Measurements from ENCODE around the gene VAC14.
"Not testable (repeated sequence)": the region's sequence is repeated elsewhere in the genome, so short reads cannot be mapped to it uniquely, and the experiment has no call there.

The VAC14 gene

DNA sequence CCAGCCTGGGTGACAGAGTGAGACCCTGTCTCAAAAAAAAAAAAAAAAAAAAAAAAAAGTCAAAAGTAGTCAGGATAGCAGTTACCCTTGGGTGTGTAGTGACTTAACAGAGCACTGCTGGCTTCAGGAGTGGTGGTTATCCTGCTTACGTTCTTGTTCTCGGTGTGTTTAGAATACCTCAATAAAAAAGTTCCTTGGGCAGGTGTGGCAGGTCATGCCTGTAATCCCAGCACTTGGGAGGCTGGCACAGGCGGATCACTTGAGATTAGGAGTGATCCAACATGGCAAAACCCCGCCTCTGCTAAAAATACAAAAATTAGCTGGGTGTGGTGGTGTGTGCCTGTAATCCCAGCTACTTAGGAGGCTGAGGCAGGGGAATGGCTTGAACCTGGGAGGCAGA, 130.0 kb downstream of the VAC14 start:
- H3K36me3 ChIP-seq (ENCODE audit: control insufficient read depth, insufficient read depth, low read length) = peaks cover 46% of the 10 kb centered on the region
- not testable (repeated sequence) for H3K27me3 ChIP-seq (ENCODE audit: control insufficient read depth, insufficient read depth, low read length, poor library complexity, severe bottlenecking); H3K27ac ChIP-seq (ENCODE audit: insufficient read depth, low read depth, low read length, poor library complexity, severe bottlenecking); H3K4me3 ChIP-seq (ENCODE audit: insufficient read depth, low read depth, low read length); H3K9me3 ChIP-seq (ENCODE audit: control insufficient read depth, low read length); H3K4me1 ChIP-seq (ENCODE audit: control insufficient read depth, insufficient read depth, low read length)
- WGBS, 2 experiments = 95 to 99% methylated on average over 4 of the region's 4 CpGs

GRCh38 chr16:70670175-70670574, 130.8 kb downstream of the VAC14 start:
- Histone ChIP-seq H3K9me3 (ENCODE audit: control insufficient read depth, low read length) (peaks cover 2% of the 10 kb centered on the region), H3K36me3 (ENCODE audit: control insufficient read depth, insufficient read depth, low read length) (peaks cover 45% of the 10 kb centered on the region), H3K4me3 (ENCODE audit: insufficient read depth, low read depth, low read length) (no peak overlapping the region), H3K4me1 (ENCODE audit: control insufficient read depth, insufficient read depth, low read length) (no peaks in the 10 kb centered on the region), H3K27ac (ENCODE audit: insufficient read depth, low read depth, low read length, poor library complexity, severe bottlenecking) (no peak overlapping the region), H3K27me3 (ENCODE audit: control insufficient read depth, insufficient read depth, low read length, poor library complexity, severe bottlenecking) (no peaks in the 10 kb centered on the region)
- 84 to 92% methylated on average over 2 of the region's 2 CpGs for WGBS, 2 experiments

DNA sequence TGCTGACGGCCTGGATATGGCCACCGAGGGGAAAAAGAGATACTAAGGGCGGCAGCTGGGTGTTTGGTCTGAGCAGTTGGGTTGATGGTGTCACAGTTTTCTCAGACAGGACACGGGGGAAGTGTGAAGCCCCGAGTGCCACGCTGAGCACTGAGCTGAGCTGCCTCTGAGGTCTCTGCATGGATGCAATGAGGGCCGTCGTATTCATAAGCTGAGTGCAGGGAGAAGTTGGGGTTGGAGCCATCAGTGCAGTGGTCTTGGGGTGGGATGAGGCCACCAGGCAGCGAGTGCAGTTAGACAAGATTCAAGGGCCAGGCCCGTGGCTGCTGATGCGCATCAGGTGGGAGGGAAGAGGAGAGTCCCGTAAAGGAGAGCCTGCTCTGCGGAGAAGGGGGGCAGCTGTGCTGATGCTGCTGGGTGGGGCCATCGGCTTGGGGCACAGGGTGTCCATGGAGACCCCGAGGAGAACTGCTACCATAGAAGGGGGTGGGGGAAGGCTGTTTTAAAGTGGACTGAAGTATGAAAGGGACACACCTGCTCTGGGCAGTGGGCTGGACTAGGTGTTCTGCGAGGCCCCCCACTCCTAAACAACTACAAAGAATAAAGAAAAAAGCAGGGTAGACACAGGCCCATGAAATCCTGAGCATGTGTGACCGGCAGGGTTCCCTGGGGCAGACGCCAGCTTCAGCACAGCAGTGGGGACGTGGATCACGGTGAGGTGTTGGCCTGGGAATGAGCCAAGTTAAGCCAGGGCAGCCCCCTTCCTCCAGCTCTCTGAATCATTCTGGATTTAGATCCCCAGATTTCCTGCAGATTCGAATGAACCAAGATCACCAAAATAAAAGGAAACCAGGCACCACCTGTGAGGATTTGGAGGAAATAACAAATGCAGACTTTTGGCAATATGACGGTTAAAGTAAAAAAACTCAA, 134.9 kb downstream of the VAC14 start:
- WGBS, 2 experiments = 92 to 93% methylated on average over 22 of the region's 22 CpGs
- H3K27ac ChIP-seq (ENCODE audit: insufficient read depth, low read depth, low read length, poor library complexity, severe bottlenecking) = no peak overlapping the region
- H3K4me3 ChIP-seq (ENCODE audit: insufficient read depth, low read depth, low read length) = no peak overlapping the region
- H3K27me3 ChIP-seq (ENCODE audit: control insufficient read depth, insufficient read depth, low read length, poor library complexity, severe bottlenecking) = no peaks in the 10 kb centered on the region
- H3K36me3 ChIP-seq (ENCODE audit: control insufficient read depth, insufficient read depth, low read length) = peaks cover 34% of the 10 kb centered on the region
- H3K9me3 ChIP-seq (ENCODE audit: control insufficient read depth, low read length) = peaks cover 2% of the 10 kb centered on the region
- no peaks in the 10 kb centered on the region for H3K4me1 ChIP-seq (ENCODE audit: control insufficient read depth, insufficient read depth, low read length)

GRCh38 chr16:70665113-70665694, 135.8 kb downstream of the VAC14 start:
- Histone ChIP-seq H3K4me1 (ENCODE audit: control insufficient read depth, insufficient read depth, low read length) (no peaks in the 10 kb centered on the region), H3K9me3 (ENCODE audit: control insufficient read depth, low read length) (peaks cover 2% of the 10 kb centered on the region), H3K27ac (ENCODE audit: insufficient read depth, low read depth, low read length, poor library complexity, severe bottlenecking) (no peak overlapping the region), H3K36me3 (ENCODE audit: control insufficient read depth, insufficient read depth, low read length) (peaks cover 31% of the 10 kb centered on the region), H3K4me3 (ENCODE audit: insufficient read depth, low read depth, low read length) (no peak overlapping the region), H3K27me3 (ENCODE audit: control insufficient read depth, insufficient read depth, low read length, poor library complexity, severe bottlenecking) (no peaks in the 10 kb centered on the region)
- WGBS, 2 experiments = 93 to 95% methylated on average over 14 of the region's 14 CpGs

GRCh38 chr16:70664325-70665112, 136.4 kb downstream of the VAC14 start:
- Histone ChIP-seq H3K27me3 (ENCODE audit: control insufficient read depth, insufficient read depth, low read length, poor library complexity, severe bottlenecking) (no peaks in the 10 kb centered on the region), H3K4me3 (ENCODE audit: insufficient read depth, low read depth, low read length) (no peak overlapping the region), H3K9me3 (ENCODE audit: control insufficient read depth, low read length) (peaks cover 2% of the 10 kb centered on the region), H3K36me3 (ENCODE audit: control insufficient read depth, insufficient read depth, low read length) (peaks cover 26% of the 10 kb centered on the region), H3K4me1 (ENCODE audit: control insufficient read depth, insufficient read depth, low read length) (no peaks in the 10 kb centered on the region), H3K27ac (ENCODE audit: insufficient read depth, low read depth, low read length, poor library complexity, severe bottlenecking) (no peak overlapping the region)
- 94% methylated on average over 39 of the region's 39 CpGs for WGBS, 2 experiments

- Histone ChIP-seq H3K9me3 (ENCODE audit: control insufficient read depth, low read length) (no peaks in the 10 kb centered on the region), H3K4me3 (ENCODE audit: insufficient read depth, low read depth, low read length) (no peak overlapping the region), H3K36me3 (ENCODE audit: control insufficient read depth, insufficient read depth, low read length) (peaks cover 18% of the 10 kb centered on the region), H3K27me3 (ENCODE audit: control insufficient read depth, insufficient read depth, low read length, poor library complexity, severe bottlenecking) (no peaks in the 10 kb centered on the region), H3K4me1 (ENCODE audit: control insufficient read depth, insufficient read depth, low read length) (no peaks in the 10 kb centered on the region), H3K27ac (ENCODE audit: insufficient read depth, low read depth, low read length, poor library complexity, severe bottlenecking) (no peak overlapping the region)
- 97 to 98% methylated on average over 56 of the region's 56 CpGs for WGBS, 2 experiments
These were observed 137.2 kb downstream of the VAC14 start for GRCh38 chr16:70663524-70664324.

- Histone ChIP-seq H3K27me3 (ENCODE audit: control insufficient read depth, insufficient read depth, low read length, poor library complexity, severe bottlenecking) (no peaks in the 10 kb centered on the region), H3K36me3 (ENCODE audit: control insufficient read depth, insufficient read depth, low read length) (peaks cover 12% of the 10 kb centered on the region), H3K4me1 (ENCODE audit: control insufficient read depth, insufficient read depth, low read length) (no peaks in the 10 kb centered on the region), H3K9me3 (ENCODE audit: control insufficient read depth, low read length) (no peaks in the 10 kb centered on the region), H3K4me3 (ENCODE audit: insufficient read depth, low read depth, low read length) (no peak overlapping the region), H3K27ac (ENCODE audit: insufficient read depth, low read depth, low read length, poor library complexity, severe bottlenecking) (no peak overlapping the region)
- 90 to 92% methylated on average over 13 of the region's 13 CpGs for WGBS, 2 experiments
These were observed 137.9 kb downstream of the VAC14 start for GRCh38 chr16:70662991-70663523.

- Histone ChIP-seq H3K9me3 (ENCODE audit: control insufficient read depth, low read length) (no peaks in the 10 kb centered on the region), H3K4me3 (ENCODE audit: insufficient read depth, low read depth, low read length) (no peak overlapping the region), H3K27me3 (ENCODE audit: control insufficient read depth, insufficient read depth, low read length, poor library complexity, severe bottlenecking) (no peaks in the 10 kb centered on the region), H3K4me1 (ENCODE audit: control insufficient read depth, insufficient read depth, low read length) (no peaks in the 10 kb centered on the region), H3K27ac (ENCODE audit: insufficient read depth, low read depth, low read length, poor library complexity, severe bottlenecking) (no peak overlapping the region), H3K36me3 (ENCODE audit: control insufficient read depth, insufficient read depth, low read length) (peaks cover 12% of the 10 kb centered on the region)
- 89 to 90% methylated on average over 21 of the region's 21 CpGs for WGBS, 2 experiments
These were observed 138.9 kb downstream of the VAC14 start for GRCh38 chr16:70661918-70662641.

GRCh38 chr16:70661534-70661917, 139.4 kb downstream of the VAC14 start:
- Histone ChIP-seq H3K36me3 (ENCODE audit: control insufficient read depth, insufficient read depth, low read length) (peaks cover 8% of the 10 kb centered on the region), H3K9me3 (ENCODE audit: control insufficient read depth, low read length) (no peaks in the 10 kb centered on the region), H3K4me3 (ENCODE audit: insufficient read depth, low read depth, low read length) (no peak overlapping the region), H3K27ac (ENCODE audit: insufficient read depth, low read depth, low read length, poor library complexity, severe bottlenecking) (no peak overlapping the region), H3K4me1 (ENCODE audit: control insufficient read depth, insufficient read depth, low read length) (no peaks in the 10 kb centered on the region), H3K27me3 (ENCODE audit: control insufficient read depth, insufficient read depth, low read length, poor library complexity, severe bottlenecking) (no peaks in the 10 kb centered on the region)
- WGBS, 2 experiments = 88 to 90% methylated on average over 17 of the region's 17 CpGs

All from ectodermal cell (in vitro differentiated cells).